Right forelimb (tissue), 1 donor: ENCODE measurements around the gene BAD.

Experiments used
- DNase-seq: peaks from one replicate; pipeline ENCODE4 v3.0.0-alpha.2; 2018

BAD gene

GRCh38 chr11:64226507-64227051 lies 57.9 kb downstream of the BAD start:
- no peak for DNase-seq

- DNase-seq, result peak; percentile 94
These were observed 58.6 kb downstream of the BAD start, which contains the start of the genes NUDT22 and TRPT1 for GRCh38 chr11:64225608-64226506. NUDT22 (plus strand) TSS chr11:64226274; CDS start chr11:64226653, 379 bp downstream. TRPT1 (minus strand) TSS chr11:64226186; CDS start chr11:64225860, 326 bp downstream.

- DNase-seq, result no peak
These were observed 59.4 kb downstream of the BAD start for GRCh38 chr11:64224891-64225607.

GRCh38 chr11:64224151-64224890 lies 60.1 kb downstream of the BAD start:
- peak; percentile 47 for DNase-seq

- peak; percentile 44 for DNase-seq
These were observed 61.3 kb downstream of the BAD start for GRCh38 chr11:64223001-64223651.

- DNase-seq, result no peak
These were observed 61.8 kb downstream of the BAD start for GRCh38 chr11:64222651-64223000.

- DNase-seq, result no peak
These were observed 63.7 kb downstream of the BAD start for GRCh38 chr11:64220798-64221197.

- no peak for DNase-seq
These were observed 64.2 kb downstream of the BAD start for GRCh38 chr11:64220271-64220670.
